WI38 (cell line): ENCODE measurements around the gene NUP62CL.

Source experiments
- H3K4me3 ChIP-seq: 2 replicates; pipeline ENCODE4 v1.5.1; 2011; ENCODE audit warnings: low read depth, mild to moderate bottlenecking, control low read depth, low read length
- CTCF ChIP-seq: IDR thresholded peaks from 2 replicates; pipeline ENCODE4 v1.5.1; 2012; ENCODE audit warnings: low read depth, mild to moderate bottlenecking, control low read depth, low read length

NUP62CL gene

GRCh38 chrX:107135049-107135964 lies 70.9 kb downstream of the NUP62CL start:
- H3K4me3 ChIP-seq = no peak overlapping the region
- TF ChIP-seq CTCF = no peak

- no peak for TF ChIP-seq CTCF
Observed at GRCh38 chrX:107123750-107124149, 82.5 kb downstream of the NUP62CL start.

GRCh38 chrX:107119283-107119682 lies 87.0 kb downstream of the NUP62CL start:
- no peak for TF ChIP-seq CTCF
- no peak overlapping the region for H3K4me3 ChIP-seq

More at GRCh38 chrX:107123750-107124149, 82.5 kb downstream of the NUP62CL start:
- no peak overlapping the region for H3K4me3 ChIP-seq

- peak within 1 kb of the TSS; percentile 71 for H3K4me3 ChIP-seq
- TF ChIP-seq CTCF = no peak
Observed at GRCh38 chrX:107118322-107119147, 87.7 kb downstream of the NUP62CL start, which contains the start of gene RBM41. Gene RBM41 (minus strand): TSS chrX:107118822. CDS start chrX:107118773, 49 bp downstream.

GRCh38 chrX:107117993-107118321 lies 88.3 kb downstream of the NUP62CL start:
- H3K4me3 ChIP-seq = peak overlapping the region; percentile 71
- TF ChIP-seq CTCF = no peak

GRCh38 chrX:107107459-107107858 lies 98.8 kb downstream of the NUP62CL start:
- TF ChIP-seq CTCF = no peak
- no peak overlapping the region for H3K4me3 ChIP-seq
